Aorta (tissue), 5 donors: Measurements from ENCODE around the gene THSD7A. TPM values are rescaled to one million over a fixed set of nuclear protein-coding genes. Genes with fewer than 3 reads are reported as not detected.

Experiments used
- ATAC-seq: fragments of 200-7000 bp; cut with Tn5 transposase; one replicate; pipeline ENCODE4 v1.9.1; 2022; ENCODE audit warnings: moderate library complexity; ENCODE audit not compliant: low FRiP score
- DNase-seq, 2 donors: peaks; one replicate each; pipeline ENCODE4 v3.0.0-alpha.2; 2020
- H3K27ac ChIP-seq, 2 donors: one replicate each; pipeline ENCODE4 v1.5.1; 2013; ENCODE audit warnings: low read length in 2 of 2, mild to moderate bottlenecking in 2 of 2, moderate library complexity in 2 of 2, control low read depth in 1 of 2, inconsistent platforms in 1 of 2, low read depth in 1 of 2
- H3K27me3 ChIP-seq, 2 donors: one replicate each; pipeline ENCODE4 v1.6.1; 2013; ENCODE audit warnings: control low read depth in 1 of 2, low read length in 1 of 2, mild to moderate bottlenecking in 1 of 2, moderate library complexity in 1 of 2; ENCODE audit not compliant: insufficient read depth in 2 of 2, control insufficient read depth in 1 of 2
- H3K36me3 ChIP-seq, 2 donors: one replicate each; pipeline ENCODE4 v1.6.1; 2013; ENCODE audit warnings: control low read depth in 1 of 2, low read length in 1 of 2, mild to moderate bottlenecking in 1 of 2; ENCODE audit not compliant: insufficient read depth in 2 of 2, control insufficient read depth in 1 of 2
- H3K4me1 ChIP-seq, 2 donors: one replicate each; pipeline ENCODE4 v1.6.1; 2013; ENCODE audit warnings: low read length in 2 of 2, control low read depth in 1 of 2, mild to moderate bottlenecking in 1 of 2, moderate library complexity in 1 of 2; ENCODE audit not compliant: insufficient read depth in 2 of 2, control insufficient read depth in 1 of 2
- H3K4me3 ChIP-seq, 2 donors: one replicate each; pipeline ENCODE4 v1.5.1; 2013; ENCODE audit warnings: low read length in 2 of 2, control low read depth in 1 of 2, mild to moderate bottlenecking in 1 of 2
- H3K9me3 ChIP-seq: one replicate; pipeline ENCODE4 v1.6.1; 2013; ENCODE audit warnings: mild to moderate bottlenecking, low read length; ENCODE audit not compliant: control insufficient read depth
- WGBS, 2 donors: extraction: QIAGEN DNeasy Blood & Tissue Kit; methylation state at CpG; one replicate each; pipeline ENCODE4 v1.1.7; 2013; 5-methylcytosine and 5-hydroxymethylcytosine counted together
- intact Hi-C, 2 donors: fragments of 100-400 bp; cut with DNase I; formaldehyde crosslinking; loops; one replicate each; pipeline versions ENCODE4 v1.14.2 to v1.15.0; 2022
- polyA plus RNA-seq, 2 donors: library from polyadenylated mRNA; stranded (reverse); fragments of 200-250 nt; gene quantifications; one replicate each; pipeline ENCODE4 v1.2.3, GENCODE V29; 2013
- total RNA-seq, 2 donors: library from RNA; stranded (reverse); fragmentation: NEBNext Ultra II Directional; extraction: Animal tissue kit (Norgen Biotek cat#: 25700); gene quantifications; one replicate each; pipeline ENCODE4 v1.2.1, GENCODE V29; 2021
- donor health status: healthy with polysubstance abuse.
- donor health status: Bipolar disorder and iron deficiency.
- donor health status: DM: no; HTN: no; CAD: no.
- donor health status: DM: no; HTN: no; CAD: no.
- donor health status: DM: yes; HTN: yes; CAD: no.

The THSD7A gene
- total and polyA plus RNA-seq, 4 donors = 0.03 to 20.0 (median 12.1) TPM; not detected in 1

DNA sequence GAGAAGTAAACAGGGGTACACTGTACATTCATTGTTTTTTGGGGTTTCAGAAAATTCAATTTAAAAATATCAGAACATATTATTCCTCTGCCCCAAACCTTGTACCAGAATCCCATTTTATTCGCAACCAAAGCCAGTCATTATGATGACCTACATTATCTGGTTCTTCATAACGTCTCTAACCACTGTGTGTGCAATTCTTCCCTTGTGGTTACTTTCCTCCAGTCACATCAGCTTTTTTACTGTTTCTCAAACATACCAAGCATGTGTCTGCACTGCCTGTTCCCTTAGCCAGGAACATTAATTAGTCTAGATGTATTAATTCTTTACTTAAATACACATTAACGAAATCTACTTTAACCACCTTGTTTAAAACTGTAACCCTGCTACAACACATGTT is 64.8 kb downstream of the THSD7A start:
- H3K9me3 ChIP-seq = no peaks in the 10 kb centered on the region
- no peak overlapping the region for H3K27ac ChIP-seq
- no peak overlapping the region for H3K4me3 ChIP-seq
- H3K27me3 ChIP-seq = no peaks in the 10 kb centered on the region
- DNase-seq (no peak), ATAC-seq (no peak)
- H3K36me3 ChIP-seq = no peaks in the 10 kb centered on the region
- no peaks in the 10 kb centered on the region for H3K4me1 ChIP-seq
- intact Hi-C loops = no loop called here
- WGBS, 2 donors = 80 to 86% methylated on average over 3 of the region's 3 CpGs

DNA sequence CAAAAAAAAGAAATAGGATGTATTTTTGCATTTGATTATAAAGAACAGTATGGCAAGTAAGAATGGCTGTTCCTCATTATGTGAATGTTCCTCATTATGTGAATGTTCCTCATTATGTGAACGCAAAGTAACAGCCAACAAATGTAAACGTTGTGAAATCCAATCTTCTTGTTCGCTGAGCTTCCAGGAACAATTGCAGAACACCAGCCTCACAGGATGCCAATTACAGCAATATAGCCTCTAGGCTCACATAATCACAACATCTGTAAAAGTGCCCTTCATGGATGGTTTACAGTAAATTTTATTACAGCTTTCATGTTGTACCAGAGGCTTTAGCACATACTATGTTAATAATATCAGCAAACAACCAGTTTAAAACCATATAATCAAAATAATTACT is 71.6 kb downstream of the THSD7A start:
- Histone ChIP-seq H3K9me3 (no peaks in the 10 kb centered on the region), H3K27ac (no peak overlapping the region), H3K4me1 (no peaks in the 10 kb centered on the region), H3K27me3 (no peaks in the 10 kb centered on the region), H3K4me3 (no peak overlapping the region), H3K36me3 (no peaks in the 10 kb centered on the region)
- intact Hi-C loops = no loop called here
- DNase-seq (no peak), ATAC-seq (no peak)
- WGBS, 2 donors = 49 to 52% methylated on average over 3 of the region's 3 CpGs

DNA sequence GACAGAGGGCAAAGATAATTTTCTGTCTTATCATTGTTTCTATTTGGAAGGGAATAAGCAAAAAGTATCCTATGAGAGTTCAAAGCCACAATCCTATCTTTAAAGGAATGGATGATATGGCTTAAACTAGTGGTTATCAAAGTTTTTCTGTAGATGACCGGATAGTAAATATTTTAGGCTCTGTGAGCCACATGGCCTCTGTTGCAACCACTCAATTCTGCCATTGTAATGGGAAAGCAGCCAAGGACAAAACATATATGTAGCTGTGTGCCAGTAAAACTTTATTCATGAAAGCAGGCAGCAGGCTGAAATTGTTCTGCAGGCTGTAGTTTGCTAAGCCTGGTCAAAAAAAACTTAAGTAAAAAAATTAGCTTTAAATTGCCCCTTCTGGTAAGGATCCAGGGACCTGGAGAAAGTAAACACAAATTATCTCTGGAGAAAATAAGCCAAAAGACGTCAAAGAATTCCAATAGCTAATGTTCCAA is 73.3 kb downstream of the THSD7A start:
- 17 to 18% methylated on average over 2 of the region's 2 CpGs for WGBS, 2 donors
- no peaks in the 10 kb centered on the region for H3K27me3 ChIP-seq
- H3K4me3 ChIP-seq = no peak overlapping the region
- ATAC-seq = no peak
- H3K9me3 ChIP-seq = no peaks in the 10 kb centered on the region
- intact Hi-C loops = no loop called here
- no peaks in the 10 kb centered on the region for H3K36me3 ChIP-seq
- no peaks in the 10 kb centered on the region for H3K4me1 ChIP-seq
- no peak for DNase-seq
- no peak overlapping the region for H3K27ac ChIP-seq

DNA sequence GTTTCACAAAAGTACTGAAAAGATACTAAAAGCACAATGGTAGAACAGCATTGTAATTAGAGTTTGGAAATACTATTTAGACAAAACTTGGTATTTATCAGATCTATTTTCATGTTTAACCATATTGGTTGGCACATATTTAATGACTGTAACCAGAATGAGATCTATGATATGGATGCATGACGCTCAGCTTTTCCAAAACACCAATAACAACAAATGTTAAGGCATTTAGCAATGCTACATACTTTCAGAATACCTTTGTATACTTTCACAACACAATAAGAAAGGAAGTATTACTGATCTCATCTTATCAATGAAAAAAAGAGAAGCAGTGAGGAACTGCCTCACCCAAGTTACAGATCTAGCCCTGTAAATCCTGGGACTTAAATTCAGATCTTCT is 74.8 kb downstream of the THSD7A start:
- no peak for ATAC-seq
- H3K36me3 ChIP-seq = no peaks in the 10 kb centered on the region
- no peaks in the 10 kb centered on the region for H3K27me3 ChIP-seq
- H3K4me1 ChIP-seq = no peaks in the 10 kb centered on the region
- no peak overlapping the region for H3K27ac ChIP-seq
- intact Hi-C loops = no loop called here
- no peak overlapping the region for H3K4me3 ChIP-seq
- WGBS, 2 donors = 95 to 100% methylated on average over 1 of the region's 1 CpG
- DNase-seq = no peak
- no peaks in the 10 kb centered on the region for H3K9me3 ChIP-seq

DNA sequence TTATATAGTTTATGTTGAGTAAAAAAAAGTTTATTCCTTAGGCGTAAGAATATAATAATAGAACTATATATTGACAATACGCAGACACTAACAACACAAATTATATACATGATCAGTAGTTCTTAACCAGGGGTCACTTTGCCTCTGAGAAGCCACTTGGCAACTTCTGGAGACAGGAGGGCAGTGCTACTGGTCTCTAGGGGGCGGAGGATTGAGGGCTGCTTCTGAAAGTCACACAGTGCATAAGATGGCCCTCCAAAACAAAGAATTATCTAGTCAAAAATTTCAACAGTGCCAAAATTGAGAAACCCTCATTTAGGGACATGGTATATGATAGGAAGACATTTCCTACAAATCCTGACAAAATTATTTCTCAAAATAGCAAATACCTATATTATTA is 77.1 kb downstream of the THSD7A start:
- Histone ChIP-seq H3K9me3 (no peaks in the 10 kb centered on the region), H3K4me1 (no peaks in the 10 kb centered on the region), H3K4me3 (no peak overlapping the region), H3K27me3 (no peaks in the 10 kb centered on the region), H3K27ac (no peak overlapping the region), H3K36me3 (no peaks in the 10 kb centered on the region)
- intact Hi-C loops = no loop called here
- no peak for DNase-seq
- no peak for ATAC-seq
- 93 to 95% methylated on average over 3 of the region's 3 CpGs for WGBS, 2 donors

DNA sequence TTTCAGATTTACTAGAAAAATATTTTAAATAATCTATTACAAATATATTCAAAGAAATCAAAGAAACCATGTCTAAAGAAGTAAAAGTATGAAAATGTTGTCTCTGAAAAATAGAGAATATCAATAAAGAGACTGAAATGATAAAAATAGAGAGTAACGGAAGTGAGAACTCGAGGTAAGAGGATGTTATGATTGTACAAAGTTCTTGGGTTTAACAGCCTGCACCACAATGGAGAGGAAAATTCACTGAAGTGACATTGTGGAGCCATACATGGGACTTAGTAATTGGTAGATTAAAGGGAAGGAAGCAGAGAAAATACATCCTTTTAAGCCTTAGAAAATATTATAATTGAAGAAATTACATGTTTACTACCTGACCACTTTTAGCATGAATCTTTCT is 77.9 kb downstream of the THSD7A start:
- DNase-seq (no peak), ATAC-seq (no peak)
- 75 to 88% methylated on average over 2 of the region's 2 CpGs for WGBS, 2 donors
- no peaks in the 10 kb centered on the region for H3K9me3 ChIP-seq
- H3K4me1 ChIP-seq = no peaks in the 10 kb centered on the region
- no peak overlapping the region for H3K27ac ChIP-seq
- no peaks in the 10 kb centered on the region for H3K27me3 ChIP-seq
- intact Hi-C loops = no loop called here
- no peak overlapping the region for H3K4me3 ChIP-seq
- H3K36me3 ChIP-seq = no peaks in the 10 kb centered on the region

DNA sequence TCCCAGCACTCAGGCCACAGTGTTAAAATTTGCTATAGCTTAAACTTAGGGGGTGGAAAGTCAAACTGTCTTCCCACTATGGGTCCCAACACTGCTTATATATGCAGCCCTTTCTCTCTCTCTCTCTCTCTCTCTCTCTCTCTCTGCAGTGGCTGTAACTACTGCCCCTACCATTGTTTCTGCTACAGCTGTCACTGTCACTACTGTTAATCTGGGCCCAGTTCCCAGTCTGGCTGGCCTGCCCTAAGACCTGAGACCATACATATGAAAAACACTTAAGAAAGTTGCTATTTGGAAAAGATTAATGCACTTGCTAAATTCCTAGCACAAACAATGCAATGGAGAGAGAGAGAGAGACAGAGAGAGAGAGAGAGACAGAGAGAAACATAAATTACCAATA is 78.6 kb downstream of the THSD7A start:
- no peaks in the 10 kb centered on the region for H3K4me1 ChIP-seq
- intact Hi-C loops = no loop called here
- H3K27me3 ChIP-seq = no peaks in the 10 kb centered on the region
- H3K27ac ChIP-seq = no peak overlapping the region
- ATAC-seq (no peak), DNase-seq (no peak)
- no peaks in the 10 kb centered on the region for H3K36me3 ChIP-seq
- H3K9me3 ChIP-seq = no peaks in the 10 kb centered on the region
- H3K4me3 ChIP-seq = no peak overlapping the region

DNA sequence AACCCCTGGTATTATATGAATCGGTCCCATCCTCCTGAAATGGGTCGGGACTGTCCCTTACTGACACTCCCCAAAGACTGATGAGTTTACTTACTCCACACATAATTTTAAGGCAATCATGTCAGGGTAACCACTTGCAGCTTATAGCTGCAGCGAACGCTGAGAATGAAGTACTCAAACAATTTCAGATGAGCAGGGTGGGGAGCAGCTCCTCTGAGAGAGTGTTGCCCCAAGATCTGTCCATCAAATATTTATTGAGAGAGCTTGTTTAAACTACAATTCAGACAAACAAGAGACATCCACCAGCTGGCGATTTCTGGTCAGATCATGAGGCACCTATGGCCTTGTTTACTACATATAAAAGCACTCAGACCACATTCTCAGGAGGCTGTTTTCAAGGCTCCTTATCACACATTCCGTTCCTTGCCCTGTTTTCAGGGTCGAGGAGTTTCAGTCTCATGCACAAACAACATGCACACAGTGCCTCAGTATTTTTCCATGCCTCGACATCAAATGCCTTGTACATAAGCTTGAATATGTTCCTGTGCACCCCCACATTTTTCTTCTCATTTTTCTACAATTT is 80.1 kb downstream of the THSD7A start:
- no peak overlapping the region for H3K27ac ChIP-seq
- intact Hi-C loops = no loop called here
- no peak for ATAC-seq
- H3K9me3 ChIP-seq = no peaks in the 10 kb centered on the region
- no peak overlapping the region for H3K4me3 ChIP-seq
- H3K4me1 ChIP-seq = no peaks in the 10 kb centered on the region
- H3K36me3 ChIP-seq = no peaks in the 10 kb centered on the region
- H3K27me3 ChIP-seq = no peaks in the 10 kb centered on the region
- 75 to 77% methylated on average over 8 of the region's 8 CpGs for WGBS, 2 donors
- no peak for DNase-seq

DNA sequence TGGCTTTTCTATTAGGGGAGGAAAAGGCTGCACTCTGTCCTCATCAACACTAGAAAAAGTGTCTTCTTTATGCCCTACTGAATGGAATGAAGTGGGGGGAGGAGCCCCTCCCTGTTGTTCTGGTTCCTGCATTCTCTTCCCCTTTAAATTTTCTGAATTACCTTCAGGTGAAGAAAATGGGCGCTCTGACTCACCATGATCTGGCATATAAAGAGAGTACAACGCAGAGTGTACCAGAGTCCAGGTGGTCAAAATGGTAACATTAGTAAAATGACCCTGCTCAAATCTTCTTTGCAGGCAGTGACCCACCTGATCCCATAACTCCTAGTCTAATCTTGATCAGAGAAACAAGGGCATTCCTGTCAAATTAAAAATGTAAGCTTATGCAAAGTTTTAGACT is 80.7 kb downstream of the THSD7A start:
- no peaks in the 10 kb centered on the region for H3K27me3 ChIP-seq
- ATAC-seq (no peak), DNase-seq (no peak)
- no peaks in the 10 kb centered on the region for H3K36me3 ChIP-seq
- 91 to 95% methylated on average over 2 of the region's 2 CpGs for WGBS, 2 donors
- no peaks in the 10 kb centered on the region for H3K4me1 ChIP-seq
- H3K9me3 ChIP-seq = no peaks in the 10 kb centered on the region
- intact Hi-C loops = no loop called here
- H3K4me3 ChIP-seq = no peak overlapping the region
- no peak overlapping the region for H3K27ac ChIP-seq
